GM23338 (cell line): ENCODE measurements around the gene CRKL. TPM values are rescaled to one million over a fixed set of nuclear protein-coding genes. Genes with fewer than 3 reads are reported as not detected.

ENCODE experiments used
- ATAC-seq: fragments of 200-7000 bp; cut with Tn5 transposase; 3 replicates; pipeline ENCODE4 v1.9.1; 2020
- DNase-seq: peaks from one replicate; pipeline ENCODE4 v3.0.0-alpha.2; 2015; ENCODE audit warnings: low spot score
- H2AFZ ChIP-seq: fragments of 200-600 bp; sonication (generic); 2 replicates; pipeline ENCODE4 v1.8.0; 2016; ENCODE audit warnings: antibody characterized with exemption, mild to moderate bottlenecking, moderate library complexity
- H3F3A ChIP-seq: fragments of 200-600 bp; sonication (generic); replicated peaks from 2 replicates; pipeline ENCODE4 v1.8.0; 2017; ENCODE audit warnings: antibody characterized with exemption, mixed run types, low read depth
- H3K27ac ChIP-seq: fragments of 200-600 bp; sonication (generic); 2 replicates; pipeline ENCODE4 v1.6.1; 2016; ENCODE audit warnings: low read depth
- H3K27me3 ChIP-seq: fragments of 200-600 bp; sonication (generic); 2 replicates; pipeline ENCODE4 v1.8.0; 2016; ENCODE audit warnings: mild to moderate bottlenecking, mixed run types, moderate library complexity; ENCODE audit not compliant: insufficient read depth
- H3K36me3 ChIP-seq: fragments of 200-600 bp; sonication (generic); 2 replicates; pipeline ENCODE4 v1.8.0; 2016; ENCODE audit warnings: mild to moderate bottlenecking; ENCODE audit not compliant: insufficient read depth
- H3K4me1 ChIP-seq: fragments of 200-600 bp; sonication (generic); 2 replicates; pipeline ENCODE4 v1.8.0; 2016; ENCODE audit warnings: mild to moderate bottlenecking, moderate library complexity; ENCODE audit not compliant: insufficient read depth
- H3K4me2 ChIP-seq: fragments of 200-600 bp; sonication (generic); 2 replicates; pipeline ENCODE4 v1.7.1; 2017; ENCODE audit warnings: mixed run types
- H3K4me3 ChIP-seq: fragments of 200-600 bp; sonication (generic); 2 replicates; pipeline ENCODE4 v1.6.1; 2016; ENCODE audit warnings: mixed run types
- H3K79me2 ChIP-seq: fragments of 200-600 bp; sonication (generic); replicated peaks from 2 replicates; pipeline ENCODE4 v1.8.0; 2017; ENCODE audit warnings: mild to moderate bottlenecking; ENCODE audit not compliant: insufficient read depth
- H3K9me2 ChIP-seq: fragments of 200-600 bp; sonication (generic); 2 replicates; pipeline ENCODE4 v1.8.0; 2017; ENCODE audit not compliant: insufficient read depth
- H4K20me1 ChIP-seq: fragments of 200-600 bp; sonication (generic); replicated peaks from 2 replicates; pipeline ENCODE4 v1.8.0; 2017; ENCODE audit warnings: mild to moderate bottlenecking; ENCODE audit not compliant: insufficient read depth
- H3K27ac Mint-ChIP-seq: 2 replicates; pipeline ENCODE4 v1.8.0; 2020; ENCODE audit warnings: inconsistent platforms, mild to moderate bottlenecking, moderate library complexity, mixed read lengths
- H3K27me3 Mint-ChIP-seq: 3 replicates; pipeline ENCODE4 v1.8.0; 2022; ENCODE audit warnings: low read depth, mild to moderate bottlenecking, moderate library complexity, mixed read lengths, inconsistent platforms; ENCODE audit not compliant: insufficient read depth, poor library complexity
- H3K36me3 Mint-ChIP-seq: 3 replicates; pipeline ENCODE4 v1.8.0; 2021; ENCODE audit warnings: low read depth, mild to moderate bottlenecking, inconsistent platforms, moderate library complexity, mixed read lengths
- H3K4me1 Mint-ChIP-seq: 3 replicates; pipeline ENCODE4 v1.8.0; 2020; ENCODE audit warnings: mild to moderate bottlenecking, inconsistent platforms, mixed read lengths
- H3K4me3 Mint-ChIP-seq: 3 replicates; pipeline ENCODE4 v1.8.0; 2021; ENCODE audit warnings: moderate library complexity, mild to moderate bottlenecking, inconsistent platforms, mixed read lengths
- H3K9me3 Mint-ChIP-seq: 3 replicates; pipeline ENCODE4 v1.8.0; 2020; ENCODE audit warnings: moderate library complexity, mild to moderate bottlenecking, inconsistent platforms, mixed read lengths
- CREB1 ChIP-seq: fragments of 250-450 bp; sonication (Bioruptor Pico); IDR thresholded peaks from 2 replicates; pipeline ENCODE4 v1.5.0; 2020; ENCODE audit warnings: low read depth, mild to moderate bottlenecking, moderate library complexity
- CTCF ChIP-seq, 2 experiments: fragments of 200-600 bp in 1 of 2; sonication (generic) in 1 of 2; conservative IDR thresholded peaks; 2 replicates each; pipeline versions ENCODE4 v1.5.1 to v1.6.1; 2016 to 2017; ENCODE audit warnings: antibody characterized with exemption in 2 of 2, low read depth in 2 of 2, mild to moderate bottlenecking in 2 of 2, moderate library complexity in 1 of 2
- ETS1 ChIP-seq: IDR thresholded peaks from 2 replicates; pipeline ENCODE4 v1.6.1; 2016; ENCODE audit warnings: antibody characterized with exemption
- EZH2 ChIP-seq: fragments of 200-600 bp; sonication (generic); IDR thresholded peaks from one replicate; pipeline ENCODE4 v1.8.0; 2017; ENCODE audit warnings: antibody characterized with exemption, mild to moderate bottlenecking, low read depth; ENCODE audit not compliant: unreplicated experiment
- EZH2phosphoT487 ChIP-seq: fragments of 200-600 bp; sonication (generic); IDR thresholded peaks from one replicate; pipeline ENCODE4 v1.8.1; 2018; ENCODE audit warnings: antibody characterized with exemption; ENCODE audit not compliant: unreplicated experiment
- JUNB ChIP-seq: IDR thresholded peaks from one replicate; pipeline ENCODE4 v1.6.1; 2016; ENCODE audit warnings: antibody characterized with exemption; ENCODE audit not compliant: unreplicated experiment
- NANOG ChIP-seq: IDR thresholded peaks from 2 replicates; pipeline ENCODE4 v1.6.1; 2016; ENCODE audit warnings: antibody characterized with exemption, borderline replicate concordance
- POLR2AphosphoS5 ChIP-seq: IDR thresholded peaks from 2 replicates; pipeline ENCODE4 v1.6.1; 2016; ENCODE audit warnings: antibody characterized with exemption, low read depth
- REST ChIP-seq: IDR thresholded peaks from one replicate; pipeline ENCODE4 v1.6.1; 2018; ENCODE audit warnings: antibody characterized with exemption; ENCODE audit not compliant: unreplicated experiment
- ZNF114 ChIP-seq: fragments of 250-450 bp; sonication (Bioruptor Pico); IDR thresholded peaks from 2 replicates; pipeline ENCODE4 v1.5.0; 2020; ENCODE audit warnings: mild to moderate bottlenecking, moderate library complexity
- ZNF331 ChIP-seq: fragments of 250-450 bp; sonication (Bioruptor Pico); IDR thresholded peaks from 2 replicates; pipeline ENCODE4 v1.5.0; 2020; ENCODE audit warnings: low read depth, mild to moderate bottlenecking, moderate library complexity
- polyA plus RNA-seq: library from polyadenylated mRNA; unstranded; fragments of >200 nt; fragmentation: Nextera tagmentation; extraction: Ambion mirVana; gene quantifications from 2 replicates; pipeline ENCODE4 v1.2.1, GENCODE V29; 2016
- total RNA-seq: library from RNA; depleted of rRNA; stranded (reverse); fragments of >200 nt; shearing (Covaris generic); gene quantifications from 2 replicates; pipeline ENCODE4 v1.2.3, GENCODE V29; 2014

CRKL gene
- total and polyA plus RNA-seq, 2 experiments from 2014 or later = 39.5 to 104 TPM

GRCh38 chr22:20949698-20950183 lies 32.5 kb downstream of the CRKL start:
- Mint-ChIP-seq H3K27me3 (peaks cover 3% of the 10 kb centered on the region), H3K4me3 (no peak overlapping the region), H3K36me3 (peaks cover 46% of the 10 kb centered on the region), H3K4me1 (peaks cover 15% of the 10 kb centered on the region; the same call in 2 of the 3 replicates), H3K9me3 (no peaks in the 10 kb centered on the region), H3K27ac (no peak overlapping the region)
- no peak overlapping the region for H3K4me3 ChIP-seq
- no peaks in the 10 kb centered on the region for H3K27me3 ChIP-seq
- ATAC-seq (no peak), DNase-seq (no peak)
- H3F3A ChIP-seq = peaks cover 7% of the 10 kb centered on the region; the same call in 1 of the 2 replicates
- peaks cover 8% of the 10 kb centered on the region; the same call in 1 of the 2 replicates for H3K4me1 ChIP-seq
- H3K27ac ChIP-seq = no peak overlapping the region
- H2AFZ ChIP-seq = no peak overlapping the region
- H4K20me1 ChIP-seq = peaks cover 75% of the 10 kb centered on the region
- H3K9me2 ChIP-seq = no peaks in the 10 kb centered on the region
- H3K36me3 ChIP-seq = peaks cover 21% of the 10 kb centered on the region
- H3K79me2 ChIP-seq = peaks cover 69% of the 10 kb centered on the region
- no peak overlapping the region for H3K4me2 ChIP-seq
- TF ChIP-seq EZH2 = no peak
- no peak for TF ChIP-seq NANOG
- TF ChIP-seq JUNB = no peak
- no peak for TF ChIP-seq REST
- no peak for TF ChIP-seq POLR2AphosphoS5
- no peak for TF ChIP-seq ZNF331 (CRISPR knock-in tag)
- no peak for TF ChIP-seq CTCF (conservative IDR thresholded peaks at IDR 0.05; ENCODE audit: low read depth in 2 of 2)
- TF ChIP-seq CREB1 = no peak

GRCh38 chr22:20951151-20951931 lies 34.1 kb downstream of the CRKL start:
- Mint-ChIP-seq H3K4me1 (peaks cover 13% of the 10 kb centered on the region; the same call in 2 of the 3 replicates), H3K4me3 (no peak overlapping the region), H3K27ac (no peak overlapping the region), H3K36me3 (peaks cover 46% of the 10 kb centered on the region), H3K27me3 (peaks cover 5% of the 10 kb centered on the region), H3K9me3 (no peaks in the 10 kb centered on the region)
- peaks cover 53% of the 10 kb centered on the region for H3K79me2 ChIP-seq
- no peak for ATAC-seq
- H3K4me2 ChIP-seq = no peak overlapping the region
- no peak for DNase-seq
- H3K4me1 ChIP-seq = peaks cover 11% of the 10 kb centered on the region; the same call in 1 of the 2 replicates
- H2AFZ ChIP-seq = no peak overlapping the region
- no peak overlapping the region for H3K27ac ChIP-seq
- H3K4me3 ChIP-seq = no peak overlapping the region
- H3K27me3 ChIP-seq = no peaks in the 10 kb centered on the region
- peaks cover 11% of the 10 kb centered on the region; the same call in 1 of the 2 replicates for H3F3A ChIP-seq
- H4K20me1 ChIP-seq = peaks cover 63% of the 10 kb centered on the region
- H3K36me3 ChIP-seq = peaks cover 21% of the 10 kb centered on the region
- no peaks in the 10 kb centered on the region for H3K9me2 ChIP-seq
- TF ChIP-seq POLR2AphosphoS5 (no peak), JUNB (no peak), EZH2phosphoT487 (no peak), ETS1 (no peak), ZNF331 (CRISPR knock-in tag) (no peak), CREB1 (no peak), CTCF (conservative IDR thresholded peaks at IDR 0.05; ENCODE audit: low read depth in 2 of 2) (no peak), ZNF114 (CRISPR knock-in tag) (no peak)
